Measurements from ENCODE around the gene NIPAL4.

The NIPAL4 gene

GRCh38 chr5:157518963-157519362 is 59.0 kb downstream of the NIPAL4 start:
- no peak for DNase-seq

- no peak for DNase-seq
Observed at GRCh38 chr5:157519579-157520253, 59.7 kb downstream of the NIPAL4 start.

- DNase-seq, result no peak
Observed at GRCh38 chr5:157520911-157521703, 61.1 kb downstream of the NIPAL4 start.

GRCh38 chr5:157521704-157522029 is 61.7 kb downstream of the NIPAL4 start:
- DNase-seq, result no peak

GRCh38 chr5:157523976-157524375 is 64.0 kb downstream of the NIPAL4 start:
- DNase-seq, result no peak

Measured in suppressor macrophage treated with lipopolysaccharide for 4 hours (primary cell).